Measurements from ENCODE around the gene CALD1. TPM values are rescaled to one million over a fixed set of nuclear protein-coding genes. Genes with fewer than 3 reads are reported as not detected.
A peak's percentile ranks its signal among the peaks of the same experiment; 100 is the strongest.

CALD1 gene
- total RNA-seq, 1 donor from 2014 or later, result 169 TPM

- DNase-seq (ENCODE audit: extremely low spot score, unreplicated experiment), result no peak
- H3K27ac Mint-ChIP-seq, result peak overlapping the region; percentile 14
- no peaks in the 10 kb centered on the region for H3K27me3 Mint-ChIP-seq
- no peaks in the 10 kb centered on the region for H3K9me3 Mint-ChIP-seq
- peaks cover 42% of the 10 kb centered on the region for H3K4me1 Mint-ChIP-seq (ENCODE audit: unreplicated experiment)
- TF ChIP-seq, protein P1, sequence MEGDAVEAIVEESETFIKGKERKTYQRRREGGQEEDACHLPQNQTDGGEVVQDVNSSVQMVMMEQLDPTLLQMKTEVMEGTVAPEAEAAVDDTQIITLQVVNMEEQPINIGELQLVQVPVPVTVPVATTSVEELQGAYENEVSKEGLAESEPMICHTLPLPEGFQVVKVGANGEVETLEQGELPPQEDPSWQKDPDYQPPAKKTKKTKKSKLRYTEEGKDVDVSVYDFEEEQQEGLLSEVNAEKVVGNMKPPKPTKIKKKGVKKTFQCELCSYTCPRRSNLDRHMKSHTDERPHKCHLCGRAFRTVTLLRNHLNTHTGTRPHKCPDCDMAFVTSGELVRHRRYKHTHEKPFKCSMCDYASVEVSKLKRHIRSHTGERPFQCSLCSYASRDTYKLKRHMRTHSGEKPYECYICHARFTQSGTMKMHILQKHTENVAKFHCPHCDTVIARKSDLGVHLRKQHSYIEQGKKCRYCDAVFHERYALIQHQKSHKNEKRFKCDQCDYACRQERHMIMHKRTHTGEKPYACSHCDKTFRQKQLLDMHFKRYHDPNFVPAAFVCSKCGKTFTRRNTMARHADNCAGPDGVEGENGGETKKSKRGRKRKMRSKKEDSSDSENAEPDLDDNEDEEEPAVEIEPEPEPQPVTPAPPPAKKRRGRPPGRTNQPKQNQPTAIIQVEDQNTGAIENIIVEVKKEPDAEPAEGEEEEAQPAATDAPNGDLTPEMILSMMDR (conservative IDR thresholded peaks at IDR 0.05), result no peak
- H3K4me3 Mint-ChIP-seq, result no peak overlapping the region
- H3K36me3 Mint-ChIP-seq, result peaks cover 9% of the 10 kb centered on the region
Observed at GRCh38 chr7:134856691-134857090, 77.3 kb downstream of the CALD1 start.

- no peaks in the 10 kb centered on the region for H3K27me3 Mint-ChIP-seq
- no peak overlapping the region for H3K27ac Mint-ChIP-seq
- TF ChIP-seq, protein P1 (conservative IDR thresholded peaks at IDR 0.05), result no peak
- H3K4me1 Mint-ChIP-seq (ENCODE audit: unreplicated experiment), result peaks cover 29% of the 10 kb centered on the region
- no peak overlapping the region for H3K4me3 Mint-ChIP-seq
- peaks cover 9% of the 10 kb centered on the region for H3K36me3 Mint-ChIP-seq
- H3K9me3 Mint-ChIP-seq, result no peaks in the 10 kb centered on the region
- DNase-seq (ENCODE audit: extremely low spot score, unreplicated experiment), result no peak
Observed at GRCh38 chr7:134857958-134858357, 78.5 kb downstream of the CALD1 start.

DNA sequence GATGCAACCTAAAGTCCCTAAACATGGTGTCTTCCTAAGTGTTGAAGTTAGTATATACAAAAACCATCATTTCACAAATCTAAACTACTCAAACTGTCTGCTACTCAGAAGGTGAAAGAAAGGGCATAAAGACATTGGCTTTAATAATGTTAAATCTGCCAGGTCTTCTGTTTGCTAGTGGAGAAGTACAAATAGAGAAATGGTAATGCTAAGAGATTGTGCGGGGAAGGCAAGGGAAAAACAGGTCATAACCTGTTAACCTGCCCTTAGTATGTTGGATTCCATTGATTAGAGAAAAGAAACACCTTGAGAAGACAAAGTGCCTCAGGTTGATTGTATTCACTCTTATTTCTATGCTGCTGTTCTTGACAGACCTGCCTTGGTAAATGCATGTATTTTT is 80.3 kb downstream of the CALD1 start:
- Mint-ChIP-seq H3K4me3 (no peak overlapping the region), H3K27ac (no peak overlapping the region), H3K36me3 (peaks cover 8% of the 10 kb centered on the region), H3K27me3 (no peaks in the 10 kb centered on the region), H3K4me1 (ENCODE audit: unreplicated experiment) (peaks cover 27% of the 10 kb centered on the region), H3K9me3 (no peaks in the 10 kb centered on the region)
- DNase-seq (ENCODE audit: extremely low spot score, unreplicated experiment), result no peak
- TF ChIP-seq, protein P1 (conservative IDR thresholded peaks at IDR 0.05), result no peak

DNA sequence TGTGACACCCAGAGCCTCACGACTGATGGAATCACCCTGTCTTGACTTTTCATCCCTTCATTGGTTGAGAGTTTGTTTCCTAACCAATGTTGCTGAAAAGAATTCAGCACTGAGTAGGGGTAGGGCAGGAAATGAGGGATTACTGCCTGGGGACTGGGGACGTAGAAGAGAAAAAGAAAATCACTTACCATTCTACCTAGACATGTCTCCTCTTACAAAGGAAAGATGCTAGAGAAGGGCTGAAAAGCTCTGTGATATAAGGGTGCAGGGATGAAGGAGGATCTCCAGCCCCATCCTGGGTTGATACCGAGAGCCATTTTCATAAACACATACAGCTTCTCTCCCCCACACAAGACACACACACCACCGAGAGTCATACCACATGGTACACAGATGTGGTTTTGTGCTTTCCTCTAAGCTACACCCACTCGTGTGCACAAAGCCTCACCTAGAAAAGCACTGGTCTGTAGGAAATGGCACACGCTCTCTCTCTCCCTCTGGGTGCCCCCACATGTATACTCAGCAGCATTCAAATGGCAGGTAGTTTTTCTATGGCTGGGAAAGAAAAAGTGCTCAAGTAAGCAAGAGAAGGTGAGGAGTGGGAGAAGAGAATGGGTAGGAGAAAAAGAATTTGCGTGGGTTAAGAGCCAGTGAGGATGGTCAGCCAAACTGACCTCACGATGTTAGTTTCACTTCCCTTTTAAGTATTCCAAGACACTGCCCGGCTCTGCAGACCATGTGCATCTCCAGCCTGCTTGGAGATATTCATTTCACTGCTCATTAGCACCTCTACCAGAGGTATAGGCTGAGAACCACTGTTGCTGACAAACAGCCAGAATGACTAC is 85.8 kb downstream of the CALD1 start:
- Mint-ChIP-seq H3K27ac (no peak overlapping the region), H3K4me3 (no peak overlapping the region), H3K27me3 (no peaks in the 10 kb centered on the region), H3K4me1 (ENCODE audit: unreplicated experiment) (peaks cover 44% of the 10 kb centered on the region), H3K9me3 (no peaks in the 10 kb centered on the region), H3K36me3 (peaks cover 28% of the 10 kb centered on the region)
- TF ChIP-seq, protein P1 (conservative IDR thresholded peaks at IDR 0.05), result no peak
- DNase-seq (ENCODE audit: extremely low spot score, unreplicated experiment), result no peak

GRCh38 chr7:134866617-134867016 is 87.2 kb downstream of the CALD1 start:
- peak overlapping the region; percentile 81 for H3K27ac Mint-ChIP-seq

More at GRCh38 chr7:134866617-134867016, 87.2 kb downstream of the CALD1 start:
- H3K36me3 Mint-ChIP-seq, result peaks cover 30% of the 10 kb centered on the region
- H3K4me3 Mint-ChIP-seq, result peak overlapping the region; percentile 65
- no peaks in the 10 kb centered on the region for H3K27me3 Mint-ChIP-seq
- TF ChIP-seq, protein P1 (conservative IDR thresholded peaks at IDR 0.05), result no peak
- peaks cover 44% of the 10 kb centered on the region for H3K4me1 Mint-ChIP-seq (ENCODE audit: unreplicated experiment)
- DNase-seq (ENCODE audit: extremely low spot score, unreplicated experiment), result no peak
- no peaks in the 10 kb centered on the region for H3K9me3 Mint-ChIP-seq
